Fibroblast of pulmonary artery (primary cell): ENCODE measurements around the gene ANKRD39.

Source experiments
- DNase-seq: peaks from one replicate; pipeline ENCODE4 v3.0.0-alpha.2; 2010; ENCODE audit warnings: low read depth
- H3K4me3 ChIP-seq: replicated peaks from 2 replicates; pipeline ENCODE4 v1.5.1; 2011; ENCODE audit warnings: low read depth, mild to moderate bottlenecking, control low read depth, low read length, moderate library complexity
- TF ChIP-seq, protein P1 (sequence below): IDR thresholded peaks from 2 replicates; pipeline ENCODE4 v1.5.1; 2011; ENCODE audit warnings: mild to moderate bottlenecking, control low read depth, low read length, inconsistent platforms; ENCODE audit errors: missing control alignments

ANKRD39 gene

DNA sequence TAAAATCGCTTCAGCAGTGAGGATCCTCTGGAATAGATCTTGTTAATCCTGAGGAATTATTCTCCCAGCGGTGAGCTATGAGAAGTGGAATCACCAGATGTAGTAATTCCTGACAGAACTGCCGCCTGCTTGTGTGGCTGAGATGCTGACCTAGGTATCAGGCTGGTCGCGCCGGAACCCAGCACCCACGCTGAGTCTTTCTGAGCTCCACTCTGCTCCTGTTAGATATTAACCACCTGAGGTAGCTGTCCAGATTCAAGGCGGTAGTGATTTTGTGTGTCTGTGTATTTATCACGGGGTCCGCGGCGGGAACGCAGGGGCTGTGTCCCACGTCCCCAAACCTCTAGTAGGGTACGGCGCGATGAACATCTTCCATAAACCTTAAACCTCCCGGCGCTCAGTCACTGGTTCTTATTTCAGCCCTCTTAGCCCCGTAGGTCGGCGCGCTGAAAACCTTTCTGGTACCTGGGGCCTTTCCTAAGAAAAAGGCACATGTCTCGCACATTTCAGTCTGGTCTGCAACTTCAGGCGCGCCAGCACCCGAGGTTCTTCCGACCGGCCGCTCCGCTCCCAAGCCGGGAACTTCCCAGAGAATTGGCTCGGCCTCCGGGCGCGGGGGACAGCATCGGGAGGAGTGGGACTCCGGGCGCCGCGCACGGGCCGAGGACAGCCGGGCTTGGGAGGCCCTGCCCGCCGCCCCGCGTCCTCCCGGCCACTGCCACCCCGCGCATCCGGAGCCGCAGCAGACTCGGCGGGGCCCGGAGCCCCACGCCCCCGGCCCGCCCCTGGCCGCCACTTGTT lies 42.3 kb downstream of the ANKRD39 start:
- TF ChIP-seq, protein P1, sequence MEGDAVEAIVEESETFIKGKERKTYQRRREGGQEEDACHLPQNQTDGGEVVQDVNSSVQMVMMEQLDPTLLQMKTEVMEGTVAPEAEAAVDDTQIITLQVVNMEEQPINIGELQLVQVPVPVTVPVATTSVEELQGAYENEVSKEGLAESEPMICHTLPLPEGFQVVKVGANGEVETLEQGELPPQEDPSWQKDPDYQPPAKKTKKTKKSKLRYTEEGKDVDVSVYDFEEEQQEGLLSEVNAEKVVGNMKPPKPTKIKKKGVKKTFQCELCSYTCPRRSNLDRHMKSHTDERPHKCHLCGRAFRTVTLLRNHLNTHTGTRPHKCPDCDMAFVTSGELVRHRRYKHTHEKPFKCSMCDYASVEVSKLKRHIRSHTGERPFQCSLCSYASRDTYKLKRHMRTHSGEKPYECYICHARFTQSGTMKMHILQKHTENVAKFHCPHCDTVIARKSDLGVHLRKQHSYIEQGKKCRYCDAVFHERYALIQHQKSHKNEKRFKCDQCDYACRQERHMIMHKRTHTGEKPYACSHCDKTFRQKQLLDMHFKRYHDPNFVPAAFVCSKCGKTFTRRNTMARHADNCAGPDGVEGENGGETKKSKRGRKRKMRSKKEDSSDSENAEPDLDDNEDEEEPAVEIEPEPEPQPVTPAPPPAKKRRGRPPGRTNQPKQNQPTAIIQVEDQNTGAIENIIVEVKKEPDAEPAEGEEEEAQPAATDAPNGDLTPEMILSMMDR: no peak
- peak; percentile 59 for DNase-seq

DNA sequence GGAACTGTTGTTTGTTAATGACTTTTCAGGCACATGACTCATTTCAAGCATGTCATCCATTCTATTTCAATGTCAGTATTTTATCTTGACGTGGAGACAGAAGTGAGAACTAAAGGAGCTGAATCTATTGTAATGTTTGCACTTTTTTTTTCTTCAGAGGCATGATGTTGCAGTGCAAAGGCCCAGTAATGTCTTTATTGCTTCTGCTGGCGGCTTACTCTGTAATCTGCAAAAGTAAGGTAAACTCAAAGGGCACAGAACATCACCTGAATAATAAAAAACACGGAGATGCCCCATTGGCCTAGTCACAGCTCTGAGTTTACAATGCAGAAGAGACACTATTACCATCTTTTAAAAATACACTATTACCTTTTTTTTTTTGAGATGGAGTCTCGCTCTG lies 44.2 kb downstream of the ANKRD39 start:
- DNase-seq: no peak
- TF ChIP-seq, protein P1: no peak

More for the DNA sequence above, 42.3 kb downstream of the ANKRD39 start:
- peak overlapping the region; percentile 65 for H3K4me3 ChIP-seq

DNA sequence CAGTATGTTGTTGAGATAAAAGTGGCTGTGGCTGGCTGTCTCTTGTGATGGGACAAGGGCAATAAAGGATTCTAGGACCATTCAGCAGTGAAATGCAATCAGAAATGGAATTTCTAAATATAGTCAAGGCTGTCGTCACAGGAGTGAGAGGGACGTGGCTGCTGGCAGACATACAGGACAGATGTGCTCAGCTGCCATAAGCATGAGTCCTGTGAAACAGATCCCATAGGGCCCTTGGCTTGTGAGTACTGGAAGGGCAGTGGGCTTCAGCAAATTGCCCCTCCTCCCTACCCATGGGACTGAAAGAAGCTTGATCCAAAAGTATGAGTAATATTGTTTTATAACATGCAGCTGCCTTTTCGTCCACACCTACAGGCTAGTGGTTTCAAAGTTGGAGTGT lies 45.9 kb downstream of the ANKRD39 start:
- TF ChIP-seq, protein P1: no peak
- no peak overlapping the region for H3K4me3 ChIP-seq
- DNase-seq: peak; percentile 44

More for the DNA sequence above, 44.2 kb downstream of the ANKRD39 start:
- no peak overlapping the region for H3K4me3 ChIP-seq

DNA sequence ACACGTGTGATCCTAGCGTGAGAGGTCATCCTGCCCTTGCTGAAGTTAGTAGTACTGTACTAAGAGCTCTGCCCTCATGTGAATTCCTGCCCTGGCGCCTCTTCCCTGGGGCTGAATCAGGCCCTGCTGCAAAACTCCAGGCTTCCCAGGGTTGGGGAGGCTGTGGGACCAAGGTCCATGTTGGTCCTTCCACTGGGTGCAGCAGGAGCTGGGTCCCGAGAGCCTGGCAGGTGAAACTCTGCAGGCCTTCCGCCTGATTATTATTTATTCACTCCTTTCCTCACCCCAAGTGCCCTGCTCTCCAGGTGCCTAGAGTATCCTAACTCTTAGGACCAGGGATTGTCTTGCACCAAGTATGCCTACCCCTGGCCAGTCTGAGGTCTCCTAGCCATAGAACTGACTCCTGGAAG lies 47.0 kb downstream of the ANKRD39 start:
- TF ChIP-seq, protein P1: no peak
- no peak for DNase-seq
- H3K4me3 ChIP-seq: no peak overlapping the region

DNA sequence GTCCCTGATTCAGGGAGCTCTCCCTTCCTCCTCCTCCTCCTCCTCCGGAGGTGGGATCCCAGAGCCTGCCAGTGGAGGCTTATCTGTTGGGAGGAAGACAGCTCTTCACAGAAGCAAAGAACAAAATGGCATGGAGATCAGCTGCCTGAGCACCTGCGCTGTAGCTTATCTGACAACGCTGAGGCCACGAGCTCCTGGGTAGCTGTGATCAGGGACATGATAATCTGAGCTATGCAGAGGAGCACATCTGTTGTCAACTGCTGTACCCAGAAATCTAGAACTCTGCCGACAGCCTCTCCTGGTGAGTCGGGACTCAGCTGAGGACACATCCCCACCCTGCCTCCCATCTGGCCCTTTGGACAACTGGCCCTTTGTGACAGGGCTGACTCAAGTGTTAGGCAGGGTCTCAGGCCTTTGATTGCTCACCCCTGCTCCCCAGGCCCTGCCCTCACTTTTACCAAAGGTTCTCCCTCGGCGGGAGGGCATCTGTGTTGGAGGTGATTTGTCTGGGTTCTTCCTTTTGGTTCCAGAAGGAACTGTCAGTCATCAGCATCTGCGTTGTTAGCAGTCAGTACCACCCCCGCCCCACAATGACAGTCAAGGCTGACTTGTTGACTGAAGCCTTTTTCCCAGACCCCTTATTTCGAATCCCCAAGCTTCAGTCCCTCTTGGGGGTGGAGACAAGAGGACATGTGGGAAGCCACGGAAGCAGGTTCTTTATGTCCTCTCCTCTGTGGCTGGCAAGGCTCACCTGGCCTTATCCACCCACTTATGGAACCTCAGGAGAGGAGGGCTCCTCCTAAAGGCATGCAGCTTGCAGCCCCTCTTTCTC lies 47.6 kb downstream of the ANKRD39 start:
- no peak overlapping the region for H3K4me3 ChIP-seq
- TF ChIP-seq, protein P1: no peak
- DNase-seq: no peak

DNA sequence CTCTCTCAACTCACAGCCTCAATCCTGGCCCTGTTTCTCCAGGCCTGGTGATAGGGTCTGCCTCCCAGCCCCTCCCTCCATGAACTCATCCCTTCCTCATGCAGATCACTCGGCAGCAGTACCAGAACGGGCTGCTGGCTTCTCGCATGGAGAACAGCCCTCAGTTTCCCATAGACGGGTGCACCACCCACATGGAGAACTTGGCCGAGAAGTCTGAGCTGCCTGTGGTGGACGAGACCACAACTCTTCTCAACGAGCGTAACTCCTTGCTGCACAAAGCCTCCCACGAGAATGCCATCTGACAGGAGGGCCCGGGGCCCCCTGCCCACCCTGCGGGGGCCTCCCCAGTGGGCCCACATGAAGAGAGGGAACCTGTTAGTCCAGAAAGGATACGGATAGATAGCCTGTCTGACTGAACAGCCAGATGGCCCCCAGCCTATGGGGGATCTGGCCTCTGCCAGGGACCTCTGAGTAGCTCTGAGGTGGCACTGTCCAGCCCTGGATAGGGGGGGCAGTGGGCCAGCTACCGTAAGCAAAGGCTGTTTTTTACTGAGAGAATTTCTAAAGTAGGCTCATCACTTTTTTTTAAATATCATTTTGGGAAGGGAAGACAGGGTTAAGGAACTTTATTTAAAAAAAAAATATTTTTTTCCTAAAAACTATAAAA lies 48.5 kb downstream of the ANKRD39 start:
- DNase-seq: no peak
- TF ChIP-seq, protein P1: no peak
- H3K4me3 ChIP-seq: no peak overlapping the region
